COLO668 (cell line): ENCODE measurements around the gene RPS6KB2.
A peak's percentile ranks its signal among the peaks of the same experiment; 100 is the strongest.

Source experiments
- DNase-seq: peaks from one replicate; lab custom pipeline; 2025; ENCODE audit not compliant: unreplicated experiment; lab: John Stamatoyannopoulos, UW

RPS6KB2 gene

GRCh38 chr11:67441098-67441563 lies 12.8 kb downstream of the RPS6KB2 start:
- DNase-seq = no peak

- peak; percentile 51 for DNase-seq
Observed at GRCh38 chr11:67441731-67442351, 13.5 kb downstream of the RPS6KB2 start.

GRCh38 chr11:67442504-67443404 lies 14.5 kb downstream of the RPS6KB2 start:
- DNase-seq = no peak

GRCh38 chr11:67445515-67445914 lies 17.2 kb downstream of the RPS6KB2 start:
- DNase-seq = no peak

- no peak for DNase-seq
Observed at GRCh38 chr11:67448220-67448609, 19.9 kb downstream of the RPS6KB2 start.

- DNase-seq = peak; percentile 66
Observed at GRCh38 chr11:67449116-67449844, 21.0 kb downstream of the RPS6KB2 start.

GRCh38 chr11:67450796-67451657 lies 22.7 kb downstream of the RPS6KB2 start:
- no peak for DNase-seq

GRCh38 chr11:67451658-67451976 lies 23.3 kb downstream of the RPS6KB2 start:
- no peak for DNase-seq

GRCh38 chr11:67452141-67452952 lies 24.1 kb downstream of the RPS6KB2 start, which contains the start of gene GPR152:
GPR152 (minus strand) TSS chr11:67452729; CDS start chr11:67452724, 5 bp downstream.
- DNase-seq = peak; percentile 83

GRCh38 chr11:67453816-67454732 lies 25.8 kb downstream of the RPS6KB2 start:
- DNase-seq = no peak

- no peak for DNase-seq
Observed at GRCh38 chr11:67455054-67455453, 26.8 kb downstream of the RPS6KB2 start, which contains the start of gene CABP4. CABP4 (plus strand) TSS chr11:67455354; CDS start chr11:67455424, 70 bp downstream.

GRCh38 chr11:67456068-67456705 lies 27.9 kb downstream of the RPS6KB2 start:
- no peak for DNase-seq

- DNase-seq = no peak
Observed at GRCh38 chr11:67457453-67457852, 29.2 kb downstream of the RPS6KB2 start.

GRCh38 chr11:67458266-67458665 lies 30.0 kb downstream of the RPS6KB2 start:
- no peak for DNase-seq

GRCh38 chr11:67463186-67463585 lies 34.9 kb downstream of the RPS6KB2 start:
- DNase-seq = no peak

GRCh38 chr11:67463680-67464410 lies 35.6 kb downstream of the RPS6KB2 start:
- DNase-seq = peak; percentile 81

- DNase-seq = peak; percentile 93
Observed at GRCh38 chr11:67464411-67465188, 36.3 kb downstream of the RPS6KB2 start.
